ENCODE data around the gene ARPIN.

GRCh38 chr15:89946681-89947299, 34.0 kb upstream of the ARPIN start:
- TF ChIP-seq CTCF (conservative IDR thresholded peaks at IDR 0.05; ENCODE audit: low read length) = no peak
- TF ChIP-seq EZH2phosphoT487 (IDR thresholded peaks at IDR 0.05; ENCODE audit: borderline replicate concordance, low read depth, low read length) = no peak

Data from OCI-LY7 (cell line).